Kidney (tissue), 14 donors: ENCODE measurements around the gene OBSCN. TPM values are rescaled to one million over a fixed set of nuclear protein-coding genes. Genes with fewer than 3 reads are reported as not detected.

Experiments
- DNase-seq, 5 donors: peaks; one replicate each; pipeline ENCODE4 v3.0.0-alpha.2; 2013 to 2020
- FAIRE-seq: peaks from 2 replicates; lab custom pipeline; 2012; peaks lifted over from hg19 to GRCh38; lab: Jason Lieb, UNC
- H3K27ac ChIP-seq, 2 donors: one replicate each; pipeline ENCODE4 v1.7.0; 2013; ENCODE audit warnings: low read depth in 2 of 2, low read length in 2 of 2, inconsistent platforms in 1 of 2
- H3K27me3 ChIP-seq: one replicate; pipeline ENCODE4 v1.7.1; 2013; ENCODE audit warnings: low read length, inconsistent platforms; ENCODE audit not compliant: control insufficient read depth, insufficient read depth
- H3K36me3 ChIP-seq, 3 donors: one replicate each; pipeline versions ENCODE4 v1.7.0 to v1.7.1; 2013; ENCODE audit warnings: low read length in 3 of 3, control low read depth in 1 of 3, inconsistent platforms in 1 of 3; ENCODE audit not compliant: insufficient read depth in 3 of 3, control insufficient read depth in 2 of 3
- H3K4me1 ChIP-seq, 3 donors: one replicate each; pipeline versions ENCODE4 v1.7.0 to v1.7.1; 2013; ENCODE audit warnings: low read length in 3 of 3, inconsistent platforms in 1 of 3, low read depth in 1 of 3; ENCODE audit not compliant: control insufficient read depth in 2 of 3, insufficient read depth in 2 of 3
- H3K4me3 ChIP-seq, 3 donors: one replicate each; pipeline versions ENCODE4 v1.7.0 to v1.8.1; 2013; ENCODE audit warnings: low read length in 3 of 3, control low read depth in 1 of 3, inconsistent platforms in 1 of 3
- H3K9ac ChIP-seq, 3 donors: one replicate each; pipeline versions ENCODE4 v1.7.0 to v1.7.1; 2013; ENCODE audit warnings: low read length in 3 of 3, control low read depth in 1 of 3, inconsistent platforms in 1 of 3
- H3K9me3 ChIP-seq, 3 donors: one replicate each; pipeline versions ENCODE4 v1.7.0 to v1.7.1; 2013; ENCODE audit warnings: low read length in 3 of 3, control low read depth in 1 of 3, inconsistent platforms in 1 of 3; ENCODE audit not compliant: control insufficient read depth in 2 of 3, insufficient read depth in 1 of 3
- CTCF ChIP-seq: IDR thresholded peaks from 3 replicates; pipeline ENCODE4 v1.5.1; 2012; ENCODE audit warnings: mild to moderate bottlenecking, moderate library complexity, borderline replicate concordance; ENCODE audit not compliant: insufficient read depth; ENCODE audit errors: extremely low read depth
- intact Hi-C: fragments of 100-400 bp; cut with DNase I; formaldehyde crosslinking; loops from one replicate; pipeline ENCODE4 v1.11.1; 2022
- polyA plus RNA-seq: library from polyadenylated mRNA; stranded (reverse); fragments of 350-450 nt; fragmentation: Illumina TruSeq; extraction: RNeasy Lipid Tissue Mini Kit (QIAGEN cat#74804); gene quantifications from one replicate; pipeline ENCODE4 v1.2.3, GENCODE V29; 2014; ENCODE audit warnings: low read depth, low replicate concordance; ENCODE audit not compliant: insufficient read depth
- total RNA-seq: library from RNA; stranded (reverse); fragmentation: NEBNext Ultra II Directional; extraction: Animal tissue kit (Norgen Biotek cat#: 25700); gene quantifications from one replicate; pipeline ENCODE4 v1.2.1, GENCODE V29; 2021
- donor health status: control.
- donor health status: control.
- donor health status: control.
- donor health status: control.
- donor health status: control.
- donor health status: DM: yes; HTN: yes; CAD: no.
- donor health status: Normal renal cell carcinoma (clear cell type).

The OBSCN gene
- total and polyA plus RNA-seq, 2 donors from 2014 or later, result 14.5 to 30.0 TPM

- Histone ChIP-seq H3K27me3 (no peaks in the 10 kb centered on the region), H3K4me1 (no peaks in the 10 kb centered on the region), H3K27ac (no peak overlapping the region), H3K4me3 (no peak overlapping the region), H3K36me3 (no peaks in the 10 kb centered on the region), H3K9me3 (peaks cover 0 to 9% (median 0%) of the 10 kb centered on the region in 3 donors), H3K9ac (no peak overlapping the region)
- FAIRE-seq (no peak), DNase-seq (peak in 2 of 5 donors; percentile 9 to 12)
- no peak for TF ChIP-seq CTCF
- intact Hi-C loops, result no loop called here
Measured at GRCh38 chr1:228194436-228194835, 13.4 kb upstream of the OBSCN start.

GRCh38 chr1:228194921-228195812, 12.7 kb upstream of the OBSCN start:
- TF ChIP-seq CTCF, result no peak

GRCh38 chr1:228197555-228198147, 10.2 kb upstream of the OBSCN start:
- H3K9ac ChIP-seq, result no peak overlapping the region
- H3K9me3 ChIP-seq, result peaks cover 0 to 14% (median 0%) of the 10 kb centered on the region in 3 donors
- no peaks in the 10 kb centered on the region for H3K4me1 ChIP-seq
- intact Hi-C loops, result no loop called here
- no peaks in the 10 kb centered on the region for H3K27me3 ChIP-seq
- no peak overlapping the region for H3K27ac ChIP-seq
- DNase-seq (peak in 2 of 5 donors; percentile 9 to 12), FAIRE-seq (no peak)
- no peaks in the 10 kb centered on the region for H3K36me3 ChIP-seq
- TF ChIP-seq CTCF, result no peak
- no peak overlapping the region for H3K4me3 ChIP-seq

More at GRCh38 chr1:228194921-228195812, 12.7 kb upstream of the OBSCN start:
- Histone ChIP-seq H3K9me3 (peaks cover 0 to 14% (median 0%) of the 10 kb centered on the region in 3 donors), H3K27me3 (no peaks in the 10 kb centered on the region), H3K9ac (no peak overlapping the region), H3K27ac (no peak overlapping the region), H3K4me1 (no peaks in the 10 kb centered on the region), H3K4me3 (no peak overlapping the region), H3K36me3 (no peaks in the 10 kb centered on the region)
- DNase-seq (no peak), FAIRE-seq (no peak)
- intact Hi-C loops, result no loop called here
